Keratinocyte (primary cell): ENCODE results near the gene CRACR2B.

ENCODE experiments used
- EZH2 ChIP-seq: IDR thresholded peaks from one replicate; pipeline ENCODE4 v1.6.1; 2012; ENCODE audit warnings: inconsistent platforms, mild to moderate bottlenecking, low read length, moderate library complexity
- TF ChIP-seq, protein P1 (sequence below), 3 experiments: IDR thresholded peaks in 1 of 3; conservative IDR thresholded peaks in 1 of 3; optimal IDR thresholded peaks in 1 of 3; 2 replicates in 2 of 3; 3 replicates in 1 of 3; pipeline versions ENCODE3 to v1.5.1; 2011; ENCODE audit warnings: low read length in 3 of 3, mild to moderate bottlenecking in 3 of 3, moderate library complexity in 2 of 3, control low read depth in 1 of 3, inconsistent platforms in 1 of 3; ENCODE audit not compliant: insufficient read depth in 2 of 3; ENCODE audit errors: extremely low read depth in 1 of 3

DNA sequence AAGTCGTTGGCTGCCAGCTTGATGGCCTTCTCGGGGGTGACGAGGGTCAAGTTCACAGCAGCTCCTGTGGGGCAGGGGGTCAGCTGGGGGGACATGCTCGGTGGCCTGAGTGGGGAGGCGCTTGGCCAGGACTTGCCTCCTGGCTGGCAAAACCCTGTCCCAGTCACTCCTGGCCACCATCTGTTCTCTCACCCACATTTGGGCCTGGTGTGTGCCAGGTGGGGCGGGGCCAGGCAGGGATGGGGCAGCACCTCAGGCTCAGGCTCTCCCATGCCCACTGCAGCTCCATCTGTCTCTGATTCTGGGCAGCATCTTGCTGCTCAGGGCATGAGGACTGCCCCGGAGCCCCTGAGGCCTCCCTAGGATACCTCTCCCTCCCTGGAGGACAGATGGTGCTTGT, 34.2 kb upstream of the CRACR2B start:
- TF ChIP-seq, protein P1, sequence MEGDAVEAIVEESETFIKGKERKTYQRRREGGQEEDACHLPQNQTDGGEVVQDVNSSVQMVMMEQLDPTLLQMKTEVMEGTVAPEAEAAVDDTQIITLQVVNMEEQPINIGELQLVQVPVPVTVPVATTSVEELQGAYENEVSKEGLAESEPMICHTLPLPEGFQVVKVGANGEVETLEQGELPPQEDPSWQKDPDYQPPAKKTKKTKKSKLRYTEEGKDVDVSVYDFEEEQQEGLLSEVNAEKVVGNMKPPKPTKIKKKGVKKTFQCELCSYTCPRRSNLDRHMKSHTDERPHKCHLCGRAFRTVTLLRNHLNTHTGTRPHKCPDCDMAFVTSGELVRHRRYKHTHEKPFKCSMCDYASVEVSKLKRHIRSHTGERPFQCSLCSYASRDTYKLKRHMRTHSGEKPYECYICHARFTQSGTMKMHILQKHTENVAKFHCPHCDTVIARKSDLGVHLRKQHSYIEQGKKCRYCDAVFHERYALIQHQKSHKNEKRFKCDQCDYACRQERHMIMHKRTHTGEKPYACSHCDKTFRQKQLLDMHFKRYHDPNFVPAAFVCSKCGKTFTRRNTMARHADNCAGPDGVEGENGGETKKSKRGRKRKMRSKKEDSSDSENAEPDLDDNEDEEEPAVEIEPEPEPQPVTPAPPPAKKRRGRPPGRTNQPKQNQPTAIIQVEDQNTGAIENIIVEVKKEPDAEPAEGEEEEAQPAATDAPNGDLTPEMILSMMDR (optimal IDR thresholded peaks at IDR 0.05 in 1 of 3, IDR thresholded peaks at IDR 0.05 in 1 of 3, conservative IDR thresholded peaks at IDR 0.05 in 1 of 3; ENCODE audit: extremely low read depth in 1 of 3, insufficient read depth in 2 of 3, low read length in 3 of 3): no peak
- no peak for TF ChIP-seq EZH2
